DND-41 (cell line): ENCODE results near the gene ALOX5.

ENCODE experiments used
- EZH2 ChIP-seq: IDR thresholded peaks from 3 replicates; pipeline ENCODE4 v1.6.1; 2012; ENCODE audit warnings: borderline replicate concordance, low read depth, mild to moderate bottlenecking, moderate library complexity, low read length, inconsistent platforms; ENCODE audit not compliant: severe bottlenecking
- TF ChIP-seq, protein P1 (sequence below): IDR thresholded peaks from 2 replicates; pipeline ENCODE4 v1.5.1; 2012; ENCODE audit warnings: borderline replicate concordance, low read length, moderate library complexity, mild to moderate bottlenecking; ENCODE audit not compliant: poor library complexity, severe bottlenecking; ENCODE audit errors: extremely low read depth

DNA sequence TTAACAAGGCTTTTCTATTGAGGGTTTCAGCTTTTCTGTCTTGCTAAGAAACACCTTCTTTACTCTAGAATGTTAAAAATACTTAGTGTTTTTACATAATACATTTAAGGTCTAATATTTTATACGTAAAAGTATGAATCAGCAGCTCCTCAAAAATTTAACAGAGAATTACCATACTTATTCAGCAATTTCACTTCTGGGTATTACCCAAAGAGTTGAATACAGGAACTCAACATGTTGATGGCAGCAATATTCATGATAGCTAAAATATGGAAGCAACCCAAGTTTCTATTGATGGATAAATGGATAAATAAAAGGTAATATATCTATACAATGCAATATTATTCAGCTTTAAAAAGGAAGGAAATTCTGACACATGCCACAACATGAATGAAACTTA lies 48.9 kb upstream of the ALOX5 start:
- TF ChIP-seq, protein P1, sequence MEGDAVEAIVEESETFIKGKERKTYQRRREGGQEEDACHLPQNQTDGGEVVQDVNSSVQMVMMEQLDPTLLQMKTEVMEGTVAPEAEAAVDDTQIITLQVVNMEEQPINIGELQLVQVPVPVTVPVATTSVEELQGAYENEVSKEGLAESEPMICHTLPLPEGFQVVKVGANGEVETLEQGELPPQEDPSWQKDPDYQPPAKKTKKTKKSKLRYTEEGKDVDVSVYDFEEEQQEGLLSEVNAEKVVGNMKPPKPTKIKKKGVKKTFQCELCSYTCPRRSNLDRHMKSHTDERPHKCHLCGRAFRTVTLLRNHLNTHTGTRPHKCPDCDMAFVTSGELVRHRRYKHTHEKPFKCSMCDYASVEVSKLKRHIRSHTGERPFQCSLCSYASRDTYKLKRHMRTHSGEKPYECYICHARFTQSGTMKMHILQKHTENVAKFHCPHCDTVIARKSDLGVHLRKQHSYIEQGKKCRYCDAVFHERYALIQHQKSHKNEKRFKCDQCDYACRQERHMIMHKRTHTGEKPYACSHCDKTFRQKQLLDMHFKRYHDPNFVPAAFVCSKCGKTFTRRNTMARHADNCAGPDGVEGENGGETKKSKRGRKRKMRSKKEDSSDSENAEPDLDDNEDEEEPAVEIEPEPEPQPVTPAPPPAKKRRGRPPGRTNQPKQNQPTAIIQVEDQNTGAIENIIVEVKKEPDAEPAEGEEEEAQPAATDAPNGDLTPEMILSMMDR = no peak
- TF ChIP-seq EZH2 = no peak
